Fibroblast of lung (primary cell): ENCODE results near the gene AGBL4.

Experiments
- EZH2 ChIP-seq: IDR thresholded peaks from 2 replicates; pipeline ENCODE4 v1.5.1; 2012; ENCODE audit warnings: low read length, control low read depth, mild to moderate bottlenecking; ENCODE audit errors: missing control alignments
- TF ChIP-seq, protein P1 (sequence below), 2 donors: IDR thresholded peaks in 1 of 2; conservative IDR thresholded peaks in 1 of 2; 1 replicate in 1 of 2; 2 replicates in 1 of 2; pipeline ENCODE4 v1.5.1; 2011 to 2012; ENCODE audit warnings: low read length in 2 of 2, control low read depth in 1 of 2, inconsistent platforms in 1 of 2, low read depth in 1 of 2, mild to moderate bottlenecking in 1 of 2

DNA sequence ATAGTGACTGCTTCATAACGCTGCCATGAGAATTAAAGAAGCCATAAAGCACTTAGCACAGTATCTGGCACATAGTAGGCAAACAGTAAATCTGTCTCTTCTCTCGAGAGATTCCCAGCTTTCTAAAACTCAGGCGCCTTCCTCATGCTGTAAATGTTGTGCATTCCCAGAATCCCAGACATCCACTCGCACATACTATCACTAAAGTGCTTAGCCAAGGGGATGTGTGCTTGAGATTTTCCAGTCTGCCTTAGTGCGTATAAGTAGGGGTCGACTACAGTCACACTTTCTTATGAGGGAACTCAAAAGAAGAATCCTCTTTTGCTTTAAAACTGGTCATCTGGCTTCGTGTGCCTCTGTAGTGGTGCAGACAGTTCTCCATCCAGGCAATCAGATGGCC is 1453.2 kb downstream of the AGBL4 start:
- TF ChIP-seq EZH2 = no peak
- TF ChIP-seq, protein P1, sequence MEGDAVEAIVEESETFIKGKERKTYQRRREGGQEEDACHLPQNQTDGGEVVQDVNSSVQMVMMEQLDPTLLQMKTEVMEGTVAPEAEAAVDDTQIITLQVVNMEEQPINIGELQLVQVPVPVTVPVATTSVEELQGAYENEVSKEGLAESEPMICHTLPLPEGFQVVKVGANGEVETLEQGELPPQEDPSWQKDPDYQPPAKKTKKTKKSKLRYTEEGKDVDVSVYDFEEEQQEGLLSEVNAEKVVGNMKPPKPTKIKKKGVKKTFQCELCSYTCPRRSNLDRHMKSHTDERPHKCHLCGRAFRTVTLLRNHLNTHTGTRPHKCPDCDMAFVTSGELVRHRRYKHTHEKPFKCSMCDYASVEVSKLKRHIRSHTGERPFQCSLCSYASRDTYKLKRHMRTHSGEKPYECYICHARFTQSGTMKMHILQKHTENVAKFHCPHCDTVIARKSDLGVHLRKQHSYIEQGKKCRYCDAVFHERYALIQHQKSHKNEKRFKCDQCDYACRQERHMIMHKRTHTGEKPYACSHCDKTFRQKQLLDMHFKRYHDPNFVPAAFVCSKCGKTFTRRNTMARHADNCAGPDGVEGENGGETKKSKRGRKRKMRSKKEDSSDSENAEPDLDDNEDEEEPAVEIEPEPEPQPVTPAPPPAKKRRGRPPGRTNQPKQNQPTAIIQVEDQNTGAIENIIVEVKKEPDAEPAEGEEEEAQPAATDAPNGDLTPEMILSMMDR (conservative IDR thresholded peaks at IDR 0.05 in 1 of 2, IDR thresholded peaks at IDR 0.05 in 1 of 2; ENCODE audit: low read depth in 1 of 2, low read length in 2 of 2) = no peak
